ENCODE measurements around the gene ASMT.
"Not testable (repeated sequence)": the region's sequence is repeated elsewhere in the genome, so short reads cannot be mapped to it uniquely, and the experiment has no call there.

Gene ASMT, protein sequence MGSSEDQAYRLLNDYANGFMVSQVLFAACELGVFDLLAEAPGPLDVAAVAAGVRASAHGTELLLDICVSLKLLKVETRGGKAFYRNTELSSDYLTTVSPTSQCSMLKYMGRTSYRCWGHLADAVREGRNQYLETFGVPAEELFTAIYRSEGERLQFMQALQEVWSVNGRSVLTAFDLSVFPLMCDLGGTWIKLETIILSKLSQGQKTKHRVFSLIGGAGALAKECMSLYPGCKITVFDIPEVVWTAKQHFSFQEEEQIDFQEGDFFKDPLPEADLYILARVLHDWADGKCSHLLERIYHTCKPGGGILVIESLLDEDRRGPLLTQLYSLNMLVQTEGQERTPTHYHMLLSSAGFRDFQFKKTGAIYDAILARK

DNA sequence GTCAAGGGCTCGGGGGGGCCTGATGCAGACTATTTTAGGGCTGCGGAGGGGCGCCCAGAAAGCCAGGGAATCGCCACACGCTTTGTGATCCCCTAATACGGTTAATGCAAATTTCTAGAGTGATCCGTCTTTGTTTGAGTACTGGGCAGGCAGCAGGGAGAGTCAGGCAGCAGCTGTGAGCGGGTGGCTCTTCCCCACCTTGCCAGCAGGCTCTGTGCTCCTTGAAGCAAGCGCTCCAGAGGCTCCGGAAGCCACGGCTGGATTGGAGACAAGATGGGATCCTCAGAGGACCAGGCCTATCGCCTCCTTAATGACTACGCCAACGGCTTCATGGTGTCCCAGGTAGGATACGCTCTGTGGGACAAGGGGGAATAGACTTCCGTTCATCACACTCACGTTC, at the start of gene ASMT:
ASMT (plus strand) TSS at position 133 of the 400 bp plus-strand sequence; CDS start at position 274, 141 bp downstream.
- no peak for DNase-seq (ENCODE audit: low read depth in 2 of 2)

DNA sequence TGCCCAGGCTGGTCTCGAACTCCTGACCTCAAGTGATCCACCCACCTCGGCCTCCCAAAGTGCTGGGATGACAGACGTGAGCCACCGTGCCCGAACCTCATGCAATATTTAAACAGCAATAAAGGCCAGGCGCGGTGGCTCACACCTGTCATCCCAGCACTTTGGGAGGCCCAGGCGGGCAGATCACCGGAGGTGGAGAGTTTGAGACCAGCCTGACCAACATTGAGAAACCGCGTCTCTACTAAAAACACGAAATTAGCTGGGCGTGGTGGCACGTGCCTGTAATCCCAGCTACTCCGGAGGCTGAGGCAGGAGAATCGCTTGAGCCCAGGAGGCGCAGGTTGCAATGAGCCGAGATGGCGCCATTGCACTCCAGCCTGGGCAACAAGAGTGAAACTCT, 40.7 kb upstream of the ASMT start:
- DNase-seq (ENCODE audit: low read depth in 2 of 2): not testable (repeated sequence)

DNA sequence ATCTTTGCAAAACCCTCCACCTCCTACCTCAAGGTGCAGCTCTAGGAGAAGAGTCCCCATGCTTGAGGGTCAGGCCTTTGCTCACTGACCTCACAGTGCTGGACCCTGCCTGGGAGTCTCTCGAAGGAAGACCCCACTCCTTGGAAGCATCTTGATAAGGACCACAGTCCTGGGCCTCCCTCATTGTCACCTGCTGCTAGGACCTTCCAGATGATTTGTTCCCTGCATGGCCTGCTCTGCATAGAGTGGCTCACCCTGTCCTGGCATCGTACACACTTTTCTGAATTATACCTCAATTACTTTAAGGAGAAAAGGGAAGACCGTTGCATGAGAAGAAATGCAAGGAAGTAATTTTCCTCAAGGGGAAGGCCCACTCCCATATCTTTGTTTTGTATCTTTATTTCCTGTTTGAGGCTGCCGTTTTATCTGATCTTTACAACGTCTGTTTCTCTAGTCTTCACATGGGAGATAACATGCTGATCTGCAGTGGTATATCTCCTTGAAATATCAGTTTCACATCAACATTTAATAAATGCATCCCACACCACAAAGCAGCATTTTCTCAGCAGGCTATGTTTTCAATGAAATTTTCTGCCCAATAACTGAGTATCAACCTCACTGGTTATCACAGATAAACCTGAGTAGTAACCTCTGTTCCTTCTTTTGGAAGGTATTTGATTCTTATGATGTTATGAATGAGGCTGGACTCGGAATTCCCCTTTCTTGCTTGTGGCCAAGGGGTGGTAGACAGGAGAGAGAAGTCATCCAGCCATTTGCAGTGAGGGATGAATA, 38.5 kb upstream of the ASMT start:
- DNase-seq (ENCODE audit: low read depth in 2 of 2): no peak

- no peak for DNase-seq (ENCODE audit: low read depth in 2 of 2)
These were observed 37.0 kb upstream of the ASMT start for GRCh38 chrX:1577845-1578244.

GRCh38 chrX:1578511-1579173, 36.2 kb upstream of the ASMT start:
- no peak for DNase-seq (ENCODE audit: low read depth in 2 of 2)

- peak; percentile 71 to 74 for DNase-seq (ENCODE audit: low read depth in 2 of 2)
These were observed 33.7 kb upstream of the ASMT start for GRCh38 chrX:1581132-1581531.

DNA sequence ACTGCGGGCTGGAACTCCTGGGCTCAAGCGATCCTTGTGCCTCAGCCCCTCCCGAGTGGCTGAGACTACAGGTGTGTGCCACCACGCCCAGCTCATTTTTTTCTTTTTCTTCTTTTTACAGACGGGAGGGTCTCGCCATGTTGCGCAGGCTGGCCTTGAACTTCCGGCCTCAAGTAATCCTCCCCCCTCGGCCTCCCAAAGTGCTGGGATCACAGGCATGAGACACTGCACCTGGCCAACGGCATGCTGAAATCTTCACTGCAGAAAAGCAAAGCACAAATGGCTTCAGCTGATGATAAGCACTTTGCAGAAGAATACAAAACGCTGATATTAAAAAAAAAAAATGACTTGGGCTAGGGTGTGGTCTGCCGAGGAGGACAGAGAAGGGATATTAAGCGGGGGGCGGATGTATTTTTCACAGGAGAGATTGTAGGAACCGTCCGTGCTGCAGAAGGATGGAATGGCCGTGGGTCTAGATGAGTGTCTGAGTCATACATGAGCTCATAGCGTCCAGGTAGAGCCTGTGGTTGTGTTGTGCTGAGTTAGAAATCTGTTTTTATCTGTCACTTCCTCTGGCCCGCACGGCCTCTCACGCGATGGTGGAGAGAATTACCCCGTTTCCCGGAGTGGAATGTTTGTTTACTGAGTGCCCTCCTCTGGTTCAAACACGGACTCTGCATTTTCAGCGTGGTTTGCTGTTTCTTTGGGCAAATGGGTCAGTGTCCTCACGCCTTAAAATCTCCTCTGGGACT, 32.0 kb upstream of the ASMT start:
- peak in 1 of 2 donors; percentile 30 for DNase-seq (ENCODE audit: low read depth in 2 of 2)

GRCh38 chrX:1584237-1585011, 30.4 kb upstream of the ASMT start:
- DNase-seq (ENCODE audit: low read depth in 2 of 2): no peak

DNA sequence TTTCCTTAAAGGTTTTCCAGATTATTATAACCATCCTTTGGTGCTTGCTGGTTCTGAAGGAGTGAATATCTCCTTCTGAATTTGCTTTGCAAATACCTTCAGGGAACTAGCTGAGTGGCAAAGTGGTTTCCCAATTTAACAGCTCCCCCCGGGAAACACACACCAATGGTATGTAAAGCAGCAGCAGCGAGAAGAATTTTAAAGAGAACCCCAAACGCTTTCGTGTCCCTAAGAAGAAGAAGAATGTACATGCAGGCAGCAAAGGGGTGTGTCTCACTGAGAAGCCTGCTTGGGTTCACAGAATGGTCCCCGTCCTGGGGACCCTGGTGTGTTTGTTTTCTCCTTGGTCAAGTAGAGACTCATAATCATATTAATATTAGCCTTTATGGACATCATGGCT, 27.7 kb upstream of the ASMT start:
- no peak for DNase-seq (ENCODE audit: low read depth in 2 of 2)

GRCh38 chrX:1589356-1590130, 25.3 kb upstream of the ASMT start:
- no peak for DNase-seq (ENCODE audit: low read depth in 2 of 2)

GRCh38 chrX:1591102-1591862, 23.6 kb upstream of the ASMT start, which contains the start of gene AKAP17A:
Gene AKAP17A, plus strand, starts transcription at chrX:1591604. Its CDS starts 1,859 bp downstream, at chrX:1593463.
- DNase-seq (ENCODE audit: low read depth in 2 of 2): peak; percentile 98

DNA sequence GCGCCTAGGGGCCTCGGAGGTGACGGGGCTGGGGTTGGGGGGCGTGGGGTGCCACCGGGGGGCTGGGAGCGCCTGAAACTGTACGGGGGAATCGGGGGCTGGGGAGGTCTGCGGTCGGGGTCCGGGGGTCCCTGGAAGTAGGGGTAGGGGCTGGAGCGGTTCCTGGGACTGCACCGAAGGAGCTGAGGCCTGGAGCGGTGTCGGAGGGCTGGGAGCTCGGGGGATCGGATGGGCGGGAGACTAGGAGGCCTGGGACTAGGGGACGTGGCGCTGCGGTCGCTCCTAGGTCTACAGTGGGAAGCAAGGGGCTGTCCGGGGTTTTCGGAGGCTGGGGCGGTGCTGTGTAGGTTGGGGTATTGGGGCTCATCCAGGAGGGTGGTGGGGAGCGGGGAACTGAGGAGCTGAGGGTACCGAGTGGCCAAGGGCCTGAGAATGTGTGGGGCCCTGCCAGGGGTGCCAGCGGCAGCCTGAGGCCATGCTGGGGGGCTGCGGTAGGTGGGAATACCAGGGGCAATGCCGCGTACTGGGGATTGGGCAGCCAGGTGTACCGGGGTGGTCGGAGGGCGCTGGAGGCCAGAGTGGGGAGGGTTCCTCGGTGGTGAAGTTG, 22.9 kb upstream of the ASMT start:
- DNase-seq (ENCODE audit: low read depth in 2 of 2): no peak

GRCh38 chrX:1592470-1593142, 22.3 kb upstream of the ASMT start:
- no peak for DNase-seq (ENCODE audit: low read depth in 2 of 2)

DNA sequence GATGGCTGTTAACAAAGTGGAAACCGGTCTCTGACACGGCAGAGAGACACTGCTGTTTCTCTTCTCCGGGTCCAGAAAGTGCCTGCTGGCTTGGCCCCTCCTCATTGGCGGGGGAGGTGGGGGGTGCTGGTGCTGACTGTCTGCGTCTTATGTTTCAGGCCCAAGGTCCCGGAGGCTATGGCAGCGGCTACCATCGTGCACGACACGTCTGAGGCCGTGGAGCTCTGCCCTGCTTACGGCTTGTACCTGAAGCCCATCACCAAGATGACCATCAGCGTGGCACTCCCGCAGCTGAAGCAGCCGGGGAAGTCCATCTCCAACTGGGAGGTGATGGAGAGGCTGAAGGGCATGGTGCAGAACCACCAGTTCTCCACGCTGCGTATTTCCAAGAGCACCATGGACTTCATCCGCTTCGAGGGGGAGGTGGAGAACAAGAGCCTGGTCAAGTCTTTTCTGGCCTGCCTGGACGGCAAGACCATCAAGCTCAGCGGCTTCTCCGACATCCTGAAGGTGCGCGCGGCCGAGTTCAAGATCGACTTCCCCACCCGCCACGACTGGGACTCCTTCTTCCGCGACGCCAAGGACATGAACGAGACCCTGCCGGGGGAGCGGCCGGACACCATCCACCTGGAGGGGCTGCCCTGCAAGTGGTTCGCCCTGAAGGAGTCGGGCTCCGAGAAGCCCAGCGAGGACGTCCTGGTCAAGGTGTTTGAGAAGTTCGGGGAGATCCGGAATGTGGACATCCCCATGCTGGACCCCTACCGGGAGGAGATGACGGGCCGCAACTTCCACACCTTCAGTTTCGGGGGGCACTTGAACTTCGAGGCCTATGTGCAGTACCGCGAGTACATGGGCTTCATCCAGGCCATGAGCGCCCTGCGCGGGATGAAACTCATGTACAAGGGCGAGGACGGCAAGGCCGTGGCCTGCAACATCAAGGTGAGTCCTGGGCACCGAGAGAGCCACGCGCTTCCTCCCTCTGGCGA, 21.3 kb upstream of the ASMT start:
- DNase-seq (ENCODE audit: low read depth in 2 of 2): no peak

DNA sequence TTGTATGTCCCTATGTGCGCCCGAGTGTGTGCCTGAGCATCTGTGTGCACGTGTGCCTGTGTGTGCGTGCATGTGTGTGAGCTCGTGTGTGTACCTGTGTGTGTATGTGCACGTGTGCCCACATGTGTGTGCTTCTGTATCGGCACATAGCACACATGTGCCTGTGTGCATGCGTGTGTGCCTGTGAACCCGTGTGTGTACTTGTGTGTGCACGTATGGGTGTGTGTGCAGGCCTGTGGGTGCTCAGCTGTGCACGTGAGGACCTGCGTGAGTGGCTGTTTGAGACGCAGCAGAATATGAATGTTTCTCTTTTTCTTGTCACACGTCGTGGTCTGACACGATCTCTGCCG, 19.2 kb upstream of the ASMT start:
- no peak for DNase-seq (ENCODE audit: low read depth in 2 of 2)

- no peak for DNase-seq (ENCODE audit: low read depth in 2 of 2)
These were observed 18.0 kb upstream of the ASMT start for GRCh38 chrX:1596676-1597344.

Data from activated CD4-positive, alpha-beta T cell treated with anti-CD3 and anti-CD28 coated beads for 24 hours (primary cell).